Activated CD4-positive, alpha-beta T cell treated with anti-CD3 and anti-CD28 coated beads for 24 hours (primary cell): ENCODE data around the gene ITIH6.
"Not testable (repeated sequence)": the region's sequence is repeated elsewhere in the genome, so short reads cannot be mapped to it uniquely, and the experiment has no call there.

Experiments
- DNase-seq, 2 donors: peaks; one replicate each; pipeline ENCODE4 v3.0.0-alpha.2; 2020; ENCODE audit warnings: low read depth in 2 of 2

The ITIH6 gene

DNA sequence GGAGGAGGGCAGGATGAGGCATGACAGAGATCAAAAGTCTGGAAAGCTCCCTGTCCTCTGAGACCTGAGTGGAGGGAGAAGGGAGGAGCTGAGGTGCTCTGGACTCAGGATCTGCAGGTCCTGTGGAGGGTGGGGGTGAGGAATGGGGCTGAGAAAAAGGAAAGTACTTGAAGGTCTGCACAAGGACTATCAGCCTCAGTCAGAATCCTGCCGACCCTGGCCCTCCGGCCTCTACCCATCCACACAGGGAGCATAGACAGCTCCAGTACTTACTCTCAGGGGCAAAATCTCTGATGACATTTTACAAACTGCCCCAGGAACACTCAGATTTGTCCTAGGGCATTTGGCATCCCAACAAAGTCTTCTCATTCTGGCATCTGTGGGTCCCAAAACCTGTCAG, 991 bp upstream of the ITIH6 start:
- no peak for DNase-seq

DNA sequence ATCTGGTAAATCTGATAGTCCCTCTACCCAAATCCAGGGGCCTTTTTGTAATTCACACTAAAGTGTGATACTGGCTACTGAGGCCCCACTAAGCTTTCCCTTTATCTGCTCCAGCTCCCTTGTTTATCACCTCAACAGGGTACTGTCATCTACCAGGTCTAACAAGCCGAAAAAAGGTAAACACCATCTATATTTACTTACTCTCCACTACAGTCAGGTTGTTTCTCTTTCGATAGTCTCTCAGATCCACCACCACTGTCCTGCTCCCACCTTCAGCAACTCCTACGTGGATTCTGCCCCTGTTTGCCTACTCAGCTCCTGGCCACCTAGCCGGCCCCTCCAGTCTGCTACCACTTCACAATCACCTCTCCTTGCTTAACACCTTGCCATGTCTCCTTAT, 3.3 kb downstream of the ITIH6 start:
- no peak for DNase-seq

DNA sequence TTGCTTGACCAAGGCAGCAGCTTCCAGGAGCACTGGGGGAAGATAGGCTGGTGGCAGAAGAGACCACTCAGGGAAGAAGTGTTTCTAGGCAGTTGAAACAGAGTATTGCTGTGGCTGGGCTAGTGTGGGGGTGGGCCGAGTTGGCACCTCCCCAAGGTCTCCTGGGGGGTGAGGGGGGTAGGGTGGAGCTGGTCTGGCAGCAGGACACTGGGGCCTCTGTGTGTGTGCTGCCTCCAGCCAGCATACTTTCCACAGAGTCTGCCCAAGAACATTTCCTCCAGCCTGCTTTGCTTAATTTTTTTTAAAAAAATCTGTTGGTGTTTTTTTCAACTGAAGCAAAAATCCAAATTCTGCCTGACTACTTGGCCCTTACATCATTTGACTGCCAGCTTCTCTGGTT, 4.0 kb downstream of the ITIH6 start:
- no peak for DNase-seq

DNA sequence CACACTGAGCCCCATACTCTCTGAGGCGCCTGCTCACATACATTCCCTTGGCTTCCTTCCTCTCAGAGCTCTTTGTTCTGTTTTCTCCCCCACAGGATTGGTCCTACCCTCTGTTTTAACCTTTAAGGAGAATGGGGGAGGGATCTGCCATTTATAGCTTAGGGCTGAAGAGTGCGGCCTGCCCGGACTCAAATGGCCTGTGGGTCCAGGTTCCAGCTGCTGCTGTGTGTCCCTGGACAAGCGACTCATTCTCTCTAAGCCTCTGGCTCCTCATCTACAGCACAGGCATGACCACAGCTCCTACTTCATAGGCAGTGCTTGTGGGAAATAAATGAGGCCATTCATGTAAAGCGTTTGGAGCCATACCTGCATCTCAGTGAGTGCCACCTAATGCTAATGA, 8.7 kb downstream of the ITIH6 start:
- DNase-seq = not testable (repeated sequence)

DNA sequence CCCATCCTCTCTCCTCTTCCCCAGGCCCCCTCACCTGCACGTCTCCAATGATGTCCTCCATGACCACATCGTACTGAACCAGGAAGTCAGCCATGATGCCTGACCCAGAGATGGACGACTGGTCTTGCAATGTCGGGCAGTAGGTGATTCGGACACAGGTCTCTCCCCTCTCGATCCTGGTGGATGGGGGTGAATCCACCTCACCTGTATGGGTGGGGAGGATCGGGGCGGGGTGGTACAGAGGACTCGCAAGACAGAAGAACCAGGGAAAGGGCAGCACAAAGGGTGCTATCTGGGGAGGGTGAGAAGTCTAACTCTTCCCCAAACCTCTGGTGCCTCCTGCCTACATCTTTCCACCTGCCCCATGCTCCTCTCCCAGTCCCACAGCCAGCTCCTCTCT, 9.6 kb downstream of the ITIH6 start:
- DNase-seq = no peak

DNA sequence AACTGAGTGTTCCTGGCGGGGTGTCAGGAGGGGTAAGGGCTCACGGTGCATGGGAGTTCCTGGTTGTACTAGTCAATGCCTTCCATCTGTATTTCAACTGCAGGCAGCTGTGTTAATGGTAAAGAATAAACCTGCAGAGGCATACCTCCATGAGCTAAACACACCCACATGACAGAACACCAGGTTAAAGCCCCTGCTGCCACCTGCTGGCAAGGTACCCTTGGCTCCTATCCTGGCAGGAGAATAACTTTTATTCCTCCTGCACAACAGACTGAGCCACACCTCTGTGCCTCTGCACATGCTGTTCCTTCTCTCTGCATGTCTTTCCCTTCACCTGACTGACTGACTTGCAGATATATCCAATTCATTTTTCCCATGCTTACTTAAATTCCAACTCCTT, 11.1 kb downstream of the ITIH6 start:
- peak in 1 of 2 donors; percentile 15 for DNase-seq

DNA sequence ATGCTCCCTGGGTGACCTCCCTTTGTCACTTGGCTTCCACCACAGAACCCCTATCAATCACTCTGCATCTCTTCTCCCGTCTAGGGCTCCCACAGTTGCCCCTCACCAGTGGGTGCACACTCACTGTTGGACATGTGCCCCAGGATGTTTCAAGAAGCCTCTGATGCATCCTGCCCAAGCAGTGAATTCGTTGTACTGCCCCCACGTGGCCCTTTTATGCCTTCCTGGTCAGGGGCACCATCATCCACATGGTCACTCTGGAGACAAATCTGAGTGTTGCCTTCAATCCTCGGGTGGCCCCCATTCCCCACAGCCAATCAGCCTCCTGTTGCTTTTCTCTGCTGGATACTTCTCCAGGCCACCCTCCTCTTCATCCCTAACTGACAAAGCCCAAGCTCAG, 12.2 kb downstream of the ITIH6 start:
- no peak for DNase-seq

DNA sequence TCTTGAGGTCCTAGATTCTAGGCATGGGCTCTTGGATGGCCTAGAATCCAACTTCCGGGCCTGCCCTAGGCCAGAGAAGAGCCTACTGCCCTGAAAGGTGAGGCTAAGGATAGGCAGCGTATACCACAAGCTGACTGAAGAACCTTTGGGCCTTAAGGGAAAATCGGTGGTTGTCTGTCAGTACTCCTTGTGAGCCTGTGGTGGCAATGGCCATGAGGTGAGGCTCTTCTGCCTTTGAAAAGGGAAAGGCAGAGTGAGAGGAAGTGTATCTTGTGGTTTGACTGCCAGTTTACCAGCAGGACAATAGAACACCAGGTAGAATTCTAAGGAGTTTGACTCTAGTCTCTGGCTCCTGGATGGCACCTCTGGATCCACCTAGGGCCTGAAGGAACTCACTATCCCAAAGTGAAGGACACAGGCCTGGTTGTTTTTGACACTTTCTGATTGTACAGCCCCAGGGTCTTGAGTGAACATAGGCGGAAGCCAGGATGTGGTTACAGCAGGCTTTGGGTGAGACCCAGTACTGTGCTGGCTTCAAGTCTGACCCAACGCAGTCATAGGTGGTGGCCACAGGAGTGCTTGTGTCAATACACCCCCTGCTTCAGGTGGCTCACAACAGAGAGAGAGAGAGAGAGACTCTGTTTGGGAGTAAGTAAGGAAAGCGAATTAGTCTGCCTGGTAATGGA, 20.9 kb downstream of the ITIH6 start:
- no peak for DNase-seq

DNA sequence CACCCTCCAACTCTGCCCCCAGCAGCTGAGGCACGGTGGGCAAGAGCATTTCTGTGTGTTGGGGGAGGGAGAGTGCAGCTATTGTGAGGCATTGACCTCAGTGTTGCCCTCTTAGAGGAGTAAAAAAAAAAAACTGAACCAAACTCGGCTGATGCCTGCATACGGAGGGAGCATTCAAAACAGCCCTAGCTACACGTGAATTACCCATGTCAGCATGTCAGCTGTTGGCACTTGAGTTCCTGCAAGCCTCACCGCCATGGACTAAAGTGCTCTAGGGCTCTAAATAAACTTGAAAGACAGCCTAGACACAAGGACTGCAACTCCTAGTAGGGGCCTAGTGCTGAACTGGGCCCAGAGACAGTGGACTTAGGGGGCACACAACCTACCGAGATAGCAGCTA, 22.0 kb downstream of the ITIH6 start:
- DNase-seq = no peak

DNA sequence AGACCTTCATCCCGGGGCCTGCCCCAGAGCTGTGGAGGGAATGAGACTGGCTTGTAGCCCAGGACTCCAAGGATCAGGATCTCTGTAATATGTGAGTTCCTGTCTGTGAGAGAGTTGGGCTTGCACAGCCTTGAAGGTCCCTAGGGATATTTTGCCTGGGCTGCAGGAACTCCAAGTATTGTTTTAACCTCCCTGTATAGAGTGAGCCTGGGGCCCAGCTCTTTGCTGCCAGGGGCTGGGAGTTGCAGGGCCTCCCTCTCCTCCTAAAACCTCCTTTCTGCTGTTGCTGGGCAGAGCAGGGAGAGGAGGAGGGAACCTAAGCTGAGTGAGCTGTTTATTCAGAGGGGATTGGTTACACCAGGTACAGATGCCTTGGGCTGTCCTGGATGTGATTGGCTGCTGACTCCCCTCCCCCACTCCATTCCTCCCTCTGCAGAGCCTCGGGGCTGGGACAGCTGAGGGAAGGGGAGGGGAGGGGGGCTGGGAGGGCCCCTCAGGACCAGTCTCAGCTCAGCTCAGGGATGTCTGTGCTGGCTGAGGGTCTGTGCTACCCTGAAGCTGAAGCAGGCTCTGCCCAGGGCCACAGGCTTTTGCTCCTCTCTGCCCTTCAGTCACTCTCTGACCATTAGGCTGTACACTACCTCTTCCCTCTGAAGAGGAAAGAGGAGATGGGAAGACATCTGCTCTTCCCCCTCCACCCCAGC, 23.5 kb downstream of the ITIH6 start:
- DNase-seq = not testable (repeated sequence)

DNA sequence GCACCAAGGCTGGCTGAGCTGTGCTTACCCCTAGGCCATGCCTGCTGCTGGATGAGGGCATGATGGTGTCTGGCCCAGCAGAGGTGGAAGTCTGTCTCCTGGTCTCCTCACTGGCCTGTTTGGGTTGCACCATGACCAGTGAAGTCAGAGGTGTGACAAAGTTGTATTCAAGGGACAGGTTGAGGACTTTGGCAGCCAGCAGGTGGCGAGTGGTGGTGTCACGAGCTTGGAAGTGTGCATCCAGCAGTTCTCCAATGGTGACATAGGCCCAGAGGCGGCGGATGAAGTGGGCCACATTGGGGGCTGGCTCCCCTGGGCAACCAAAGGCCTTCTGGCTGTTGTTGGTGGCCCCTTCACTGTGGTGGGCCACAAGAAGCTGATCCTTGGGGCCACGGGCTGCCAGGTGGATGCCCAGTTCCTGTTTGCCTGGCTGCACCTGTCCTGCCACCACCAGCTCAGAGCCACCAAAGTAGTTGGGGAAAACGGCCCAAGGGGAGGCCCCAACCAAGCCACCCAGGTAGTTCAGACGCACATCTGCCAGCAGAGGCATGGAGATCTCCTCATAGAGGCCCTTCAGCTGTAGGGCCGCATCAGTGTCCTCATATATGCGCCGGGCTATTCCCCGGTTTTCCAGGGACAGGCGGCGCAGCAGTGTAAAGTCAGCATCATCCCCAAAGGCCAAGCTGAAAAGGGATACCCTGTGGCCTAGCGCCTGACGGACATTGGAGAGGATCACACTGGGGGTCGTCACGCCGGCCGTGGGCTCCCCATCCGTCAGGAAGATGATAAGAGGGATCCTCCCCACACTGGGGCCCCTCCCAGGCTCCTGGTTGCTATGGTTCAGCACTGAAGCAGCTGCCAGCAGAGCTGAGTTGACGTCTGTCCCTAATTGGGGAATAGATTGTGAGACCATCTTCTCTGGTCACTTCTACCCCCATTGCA, 39.7 kb downstream of the ITIH6 start:
- no peak for DNase-seq

DNA sequence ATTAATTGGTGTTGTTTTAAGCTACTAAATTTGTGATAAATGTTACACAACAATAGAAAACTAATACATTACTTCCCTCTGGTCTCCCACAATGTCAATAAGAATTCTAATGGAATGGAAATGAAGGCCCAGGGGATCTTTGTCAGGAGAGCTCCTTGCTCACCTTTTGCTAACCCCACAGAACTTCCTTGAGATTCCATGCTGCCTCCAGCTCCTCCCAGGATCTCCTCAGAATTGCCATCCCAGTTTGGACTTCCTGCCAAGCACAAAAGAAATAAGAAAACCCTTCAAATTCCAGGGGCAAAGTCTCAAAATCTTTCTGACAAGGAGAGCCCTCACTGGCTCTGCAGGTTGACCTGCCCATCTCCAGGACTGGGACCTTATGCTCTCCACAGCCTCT, 43.2 kb downstream of the ITIH6 start:
- no peak for DNase-seq

DNA sequence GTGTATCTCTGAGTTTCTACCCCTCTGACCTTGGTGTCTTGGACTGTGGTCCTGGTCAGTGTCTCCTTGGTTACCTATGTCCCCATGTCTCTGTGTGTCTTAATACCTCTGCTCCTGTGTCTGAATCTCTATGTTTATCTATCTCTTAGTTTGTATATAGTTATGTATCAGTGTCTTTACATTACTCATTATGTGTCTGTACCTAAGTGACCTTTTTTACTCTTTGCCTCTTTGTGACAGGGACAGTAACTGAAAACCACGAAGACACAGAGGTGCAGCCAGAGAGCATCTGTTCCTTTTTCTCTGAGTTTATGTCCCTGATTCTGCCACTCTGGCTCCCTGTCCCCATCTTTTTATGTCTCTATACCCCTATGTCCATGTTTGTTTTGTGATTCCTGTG, 49.4 kb downstream of the ITIH6 start:
- DNase-seq = no peak

DNA sequence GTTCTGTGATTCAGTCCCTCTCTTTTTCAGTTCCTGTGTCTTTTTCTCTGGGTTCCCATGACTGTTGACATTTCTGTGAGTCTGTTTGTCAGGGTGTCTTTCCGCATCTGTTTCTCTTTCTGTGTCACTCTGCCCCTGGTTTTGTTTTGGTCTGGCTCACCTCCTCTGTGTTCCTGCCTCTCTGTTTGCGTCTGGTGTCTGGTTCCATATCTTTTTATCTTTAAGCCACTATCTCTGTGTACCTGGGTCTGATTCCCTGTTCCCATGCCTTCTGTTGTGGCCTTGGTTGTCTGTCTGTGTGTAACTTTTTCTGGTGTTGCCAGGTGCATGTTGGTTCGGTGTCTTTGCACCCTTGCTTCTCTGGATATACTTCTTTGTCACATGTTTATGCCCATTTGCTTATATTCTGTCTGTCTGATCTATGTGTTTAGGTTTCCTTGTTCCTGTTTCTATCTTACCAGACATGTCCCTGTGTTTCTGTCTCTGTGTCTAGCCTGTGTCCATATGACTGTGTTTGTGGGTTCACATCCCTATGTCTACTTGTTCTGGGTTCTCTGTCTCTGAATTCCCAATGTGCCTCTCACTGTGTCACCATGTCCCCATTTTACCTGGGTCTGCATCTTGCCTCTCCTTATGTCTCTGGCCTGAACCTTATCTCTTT, 50.2 kb downstream of the ITIH6 start:
- DNase-seq = no peak

DNA sequence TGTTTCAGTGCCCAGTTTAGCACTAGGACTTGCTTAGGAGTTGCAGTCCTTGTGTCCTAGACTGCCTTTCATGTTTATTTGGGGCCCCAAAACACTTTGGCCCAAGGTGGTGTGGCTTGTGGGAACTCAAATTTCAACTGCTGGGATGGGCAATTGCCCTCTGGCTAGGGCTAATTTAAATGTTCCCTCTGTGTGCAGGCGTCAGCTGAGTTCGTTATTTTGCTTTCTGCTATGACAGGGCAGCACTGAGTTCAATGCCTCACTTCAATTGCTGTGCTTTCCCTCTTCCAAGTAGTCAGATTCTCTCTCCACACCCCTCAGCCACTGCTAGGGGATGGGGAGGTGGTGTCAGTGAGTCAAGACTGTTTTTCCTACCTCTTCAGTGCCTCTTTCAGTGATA, 51.1 kb downstream of the ITIH6 start:
- no peak for DNase-seq

DNA sequence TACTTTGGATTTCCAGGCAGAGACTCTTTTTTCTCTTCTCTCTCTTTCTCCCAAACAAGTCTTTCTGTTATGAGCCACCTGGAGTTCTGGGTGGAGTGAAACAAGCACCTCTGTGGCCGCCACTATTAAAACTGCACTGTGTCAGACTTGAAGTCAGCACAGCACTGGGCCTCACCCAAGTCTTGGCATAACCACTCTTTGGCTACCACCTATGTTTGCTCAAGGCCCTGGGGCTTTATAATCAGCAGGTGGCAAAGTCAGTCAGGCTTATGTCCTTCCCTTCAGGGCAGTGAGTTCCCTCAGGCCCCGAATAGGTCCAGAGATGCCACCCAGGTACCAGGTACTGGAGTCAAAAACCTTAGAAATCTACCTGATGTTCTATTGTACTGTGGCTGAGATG, 52.4 kb downstream of the ITIH6 start:
- DNase-seq = no peak

DNA sequence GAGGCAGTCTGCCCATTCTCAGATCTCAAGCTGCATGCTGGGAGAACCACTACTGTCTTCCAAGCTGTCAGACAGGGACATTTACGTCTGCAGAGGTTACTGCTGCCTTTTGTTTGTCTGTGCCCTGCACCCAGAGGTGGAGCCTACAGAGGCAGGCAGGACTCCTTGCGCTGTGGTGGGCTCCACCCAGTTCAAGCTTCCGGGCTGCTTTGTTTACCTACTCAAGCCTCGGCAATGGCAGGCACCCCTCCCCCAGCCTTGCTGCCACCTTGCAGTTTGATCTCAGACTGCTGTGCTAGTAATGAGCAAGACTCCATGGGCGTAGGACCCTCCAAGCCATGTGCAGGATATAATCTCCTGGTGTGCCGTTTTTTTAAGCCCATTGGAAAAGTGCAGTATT, 59.5 kb downstream of the ITIH6 start:
- DNase-seq = not testable (repeated sequence)

DNA sequence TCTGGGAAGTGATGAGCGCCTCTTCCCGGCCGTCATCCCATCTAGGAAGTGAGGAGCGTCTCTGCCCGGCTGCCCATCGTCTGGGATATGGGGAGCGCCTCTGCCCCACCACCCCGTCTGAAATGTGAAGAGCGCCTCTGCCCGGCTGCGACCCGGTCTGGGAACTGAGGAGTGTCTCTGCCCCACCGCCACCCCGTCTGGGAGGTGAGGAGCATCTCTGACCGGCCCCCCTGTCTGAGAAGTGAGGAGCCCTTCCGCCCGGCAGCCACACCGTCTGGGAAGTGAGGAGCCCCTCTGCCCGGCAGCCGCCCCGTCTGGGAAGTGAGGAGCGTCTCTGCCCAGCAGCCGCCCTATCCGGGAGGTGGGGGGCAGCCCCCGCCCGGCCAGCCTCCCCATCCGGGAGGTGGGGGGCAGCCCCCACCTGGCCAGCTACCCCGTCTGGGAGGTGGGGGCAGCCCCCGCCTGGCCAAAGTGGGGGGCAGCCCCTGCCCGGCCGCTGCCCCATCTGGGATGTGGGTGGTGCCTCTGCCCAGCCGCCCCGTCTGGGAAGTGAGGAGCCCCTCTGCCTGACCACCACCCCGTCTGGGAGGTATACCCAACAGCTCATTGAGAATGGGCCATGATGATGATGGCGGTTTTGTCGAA, 61.6 kb downstream of the ITIH6 start:
- DNase-seq = not testable (repeated sequence)

DNA sequence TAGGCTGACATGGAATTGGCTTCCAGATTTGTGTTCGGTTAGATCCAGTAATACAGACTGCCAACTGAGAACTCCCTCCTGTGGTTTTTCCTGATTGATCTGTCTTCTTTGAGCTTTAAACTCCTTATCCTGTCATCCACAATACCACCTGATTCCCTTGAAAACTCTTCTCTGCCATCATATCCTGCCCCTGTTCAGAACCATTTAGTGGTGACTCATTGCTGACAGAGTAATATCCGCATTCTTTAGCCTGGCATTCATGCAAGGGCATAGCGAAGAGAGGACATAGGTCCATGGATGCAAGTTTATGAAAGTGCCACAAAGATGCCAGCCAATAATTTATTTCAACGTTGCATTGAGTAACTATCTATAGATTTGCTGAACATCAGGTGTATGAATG, 76.6 kb downstream of the ITIH6 start:
- DNase-seq = no peak

DNA sequence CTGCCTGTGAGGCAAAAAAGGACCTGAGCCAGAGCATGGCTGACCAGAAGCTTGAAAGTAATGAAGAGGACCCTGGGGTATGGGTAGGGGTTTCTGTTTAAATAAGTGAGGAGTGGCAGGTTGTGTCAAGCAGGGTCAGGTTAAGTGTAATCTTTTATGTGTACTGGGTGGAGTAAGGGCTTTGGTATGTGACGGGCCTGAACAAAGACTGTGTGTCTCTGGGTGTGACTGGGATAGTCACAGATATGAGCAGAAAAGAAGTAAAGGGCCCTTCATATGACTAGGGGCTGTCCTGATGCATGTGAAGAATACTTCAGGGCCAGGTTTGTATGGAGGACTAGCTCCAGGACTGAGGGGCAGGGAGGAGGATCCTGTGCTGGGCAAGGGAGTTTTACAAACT, 82.4 kb downstream of the ITIH6 start:
- no peak for DNase-seq

DNA sequence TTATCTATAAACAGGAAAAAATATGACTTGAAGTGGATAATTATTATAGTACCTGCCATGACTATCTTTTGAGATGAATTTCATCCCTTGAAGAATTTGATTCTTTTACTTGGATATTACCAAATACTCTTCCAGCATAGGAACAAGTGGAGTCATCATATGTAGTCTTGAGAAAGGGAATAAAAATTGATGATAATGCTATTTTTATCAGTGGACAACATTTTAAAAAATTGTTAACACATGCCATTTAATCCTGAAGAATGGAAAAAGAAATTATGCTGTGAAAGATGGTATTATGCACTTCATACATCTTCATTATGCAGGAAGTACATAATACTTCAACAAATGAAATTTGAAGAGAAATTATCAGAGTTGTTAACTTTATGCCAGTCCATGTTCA, 83.6 kb downstream of the ITIH6 start:
- DNase-seq = no peak

DNA sequence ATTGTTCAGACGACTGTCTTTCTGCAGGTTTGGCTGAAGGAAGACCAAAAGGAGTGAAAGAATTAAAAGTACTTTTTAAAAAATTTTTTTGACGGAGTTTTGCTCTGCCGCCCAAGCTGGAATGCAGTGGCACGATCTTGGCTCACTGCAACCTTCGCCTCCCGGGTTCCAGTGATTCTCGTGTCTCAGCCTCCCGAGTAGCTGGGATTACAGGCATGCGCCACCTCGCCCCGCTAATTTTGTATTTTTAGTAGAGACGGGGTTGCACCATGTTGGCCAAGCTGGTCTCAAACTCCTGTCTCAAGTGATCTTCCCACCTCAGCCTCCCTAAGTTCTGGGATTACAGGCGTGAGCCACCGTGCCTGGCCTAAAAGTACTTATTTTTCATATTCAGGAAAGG, 86.3 kb downstream of the ITIH6 start:
- no peak for DNase-seq
